ENCODE data around the gene VWA5B2. TPM values are rescaled to one million over a fixed set of nuclear protein-coding genes. Genes with fewer than 3 reads are reported as not detected.

Gene VWA5B2
- total RNA-seq, 1 experiment from 2014 or later: 10.6 TPM

GRCh38 chr3:184186184-184186901 lies 43.0 kb upstream of the VWA5B2 start, which contains the start of gene ABCF3:
ABCF3 (plus strand) TSS chr3:184186199; CDS start chr3:184186208, 9 bp downstream.
- POLR2A ChIA-PET: interaction anchor here (0.9 to 1.6 kb wide), 3 partner anchors 10 to 40 kb away, joined by 3 to 12 read pairs (median 4); partner anchors contain the start of gene AP2M1
- TF ChIP-seq RAD21 (IDR thresholded peaks at IDR 0.05; ENCODE audit: low read depth) (no peak), SRF (IDR thresholded peaks at IDR 0.05; ENCODE audit: low read depth) (no peak), POLR2AphosphoS5 (IDR thresholded peaks at IDR 0.05; ENCODE audit: low read depth, low read length) (peak; percentile 88), YY1 (IDR thresholded peaks at IDR 0.05; ENCODE audit: extremely low read depth, insufficient replicate concordance, low read depth, low read length) (peak; percentile 95), ZFX (IDR thresholded peaks at IDR 0.05) (peak; percentile 37; the same call in 1 of the 2 replicates)
- Histone ChIP-seq H3K36me3 (ENCODE audit: control insufficient read depth in 1 of 2, insufficient read depth in 2 of 2, low read length in 2 of 2) (peaks cover 53 to 63% of the 10 kb centered on the region in 2 experiments), H3K4me2 (ENCODE audit: low read length) (peak within 1 kb of the TSS; percentile 96), H3K9me3 (ENCODE audit: control insufficient read depth in 1 of 2, insufficient read depth in 1 of 2, low read depth in 1 of 2, low read length in 2 of 2) (no peaks in the 10 kb centered on the region), H3K79me2 (ENCODE audit: insufficient read depth, low read length) (peaks cover 48% of the 10 kb centered on the region), H4K20me1 (ENCODE audit: insufficient read depth) (no peaks in the 10 kb centered on the region), H3K4me3 (replicated peaks in 1 of 2; ENCODE audit: low read depth in 1 of 2, low read length in 2 of 2) (peak within 1 kb of the TSS; percentile 98 to 100), H3K9me2 (ENCODE audit: insufficient read depth) (no peaks in the 10 kb centered on the region), H3K27ac (ENCODE audit: low read depth, low read length) (peak within 1 kb of the TSS; percentile 88), H3K4me1 (ENCODE audit: control insufficient read depth in 1 of 2, insufficient read depth in 2 of 2, low read length in 2 of 2) (peaks cover 6 to 20% of the 10 kb centered on the region in 2 experiments), H3K9ac (ENCODE audit: low read length) (peak within 1 kb of the TSS; percentile 91), H2AFZ (ENCODE audit: low read depth, low read length, poor library complexity, severe bottlenecking) (no peak within 1 kb of the TSS), H3K27me3 (ENCODE audit: insufficient read depth, low read length) (no peaks in the 10 kb centered on the region)
- RAD21 ChIA-PET (ENCODE audit: low non-redundant PET in 1 of 2, low total read pairs in 2 of 2, uncharacterized antibody in 2 of 2, unreplicated experiment in 2 of 2): interaction anchor here in 1 of 2 experiments (0.6 kb wide), 1 partner anchor 100 kb away, joined by 3 read pairs; no protein-coding TSS in a partner anchor
- DNase-seq (ENCODE audit: low read depth, low spot score) (no peak), ATAC-seq (peak; percentile 41)
- CTCF ChIA-PET: interaction anchor here (1.6 kb wide), 2 partner anchors 10 to 41 kb away, joined by 5 to 6 read pairs; no protein-coding TSS in a partner anchor
- intact Hi-C loops (cut with micrococcal nuclease): no loop called here
- no TSS peak for BruUV-seq (replicated peaks)

GRCh38 chr3:184186902-184187207 lies 42.5 kb upstream of the VWA5B2 start:
- H3K79me2 ChIP-seq (ENCODE audit: insufficient read depth, low read length): peaks cover 48% of the 10 kb centered on the region
- H3K9me2 ChIP-seq (ENCODE audit: insufficient read depth): no peaks in the 10 kb centered on the region
- peaks cover 49 to 60% of the 10 kb centered on the region in 2 experiments for H3K36me3 ChIP-seq (ENCODE audit: control insufficient read depth in 1 of 2, insufficient read depth in 2 of 2, low read length in 2 of 2)
- ChIA-PET RAD21 (ENCODE audit: low non-redundant PET in 1 of 2, low total read pairs in 2 of 2, uncharacterized antibody in 2 of 2, unreplicated experiment in 2 of 2) (interaction anchor here in 1 of 2 experiments (0.6 kb wide), 1 partner anchor 100 kb away, joined by 3 read pairs; no protein-coding TSS in a partner anchor), POLR2A (interaction anchor here (1.6 kb wide), 1 partner anchor 10 kb away, joined by 12 read pairs; no protein-coding TSS in a partner anchor), CTCF (interaction anchor here (1.6 kb wide), 1 partner anchor 10 kb away, joined by 5 read pairs; no protein-coding TSS in a partner anchor)
- peak overlapping the region; percentile 96 for H3K4me2 ChIP-seq (ENCODE audit: low read length)
- DNase-seq (ENCODE audit: low read depth, low spot score): no peak
- TSS peak; percentile 51 for BruUV-seq (replicated peaks)
- H4K20me1 ChIP-seq (ENCODE audit: insufficient read depth): no peaks in the 10 kb centered on the region
- no peak overlapping the region for H2AFZ ChIP-seq (ENCODE audit: low read depth, low read length, poor library complexity, severe bottlenecking)
- no peak for ATAC-seq
- TF ChIP-seq EGR1 (IDR thresholded peaks at IDR 0.05; ENCODE audit: low read depth): no peak
- TF ChIP-seq YY1 (IDR thresholded peaks at IDR 0.05; ENCODE audit: extremely low read depth, insufficient replicate concordance, low read depth, low read length): no peak
- no peak for TF ChIP-seq REST (IDR thresholded peaks at IDR 0.05; ENCODE audit: low read depth)
- TF ChIP-seq SP1 (IDR thresholded peaks at IDR 0.05; ENCODE audit: low read depth): no peak
- intact Hi-C loops (cut with micrococcal nuclease): no loop called here
- H3K9me3 ChIP-seq (ENCODE audit: control insufficient read depth in 1 of 2, insufficient read depth in 1 of 2, low read depth in 1 of 2, low read length in 2 of 2): no peaks in the 10 kb centered on the region
- H3K4me3 ChIP-seq (replicated peaks in 1 of 2; ENCODE audit: low read depth in 1 of 2, low read length in 2 of 2): peak overlapping the region; percentile 98 to 100
- peaks cover 6 to 20% of the 10 kb centered on the region in 2 experiments for H3K4me1 ChIP-seq (ENCODE audit: control insufficient read depth in 1 of 2, insufficient read depth in 2 of 2, low read length in 2 of 2)
- H3K27ac ChIP-seq (ENCODE audit: low read depth, low read length): peak overlapping the region; percentile 64
- H3K9ac ChIP-seq (ENCODE audit: low read length): peak overlapping the region; percentile 91
- H3K27me3 ChIP-seq (ENCODE audit: insufficient read depth, low read length): no peaks in the 10 kb centered on the region
